Measurements from ENCODE around the gene HDDC3.
A peak's percentile ranks its signal among the peaks of the same experiment; 100 is the strongest.
"Not testable (repeated sequence)": the region's sequence is repeated elsewhere in the genome, so short reads cannot be mapped to it uniquely, and the experiment has no call there.

The HDDC3 gene

GRCh38 chr15:90902040-90902839, 30.1 kb downstream of the HDDC3 start:
- H3K4me3 ChIP-seq (ENCODE audit: low read depth, low read length), result peak overlapping the region; percentile 88
- TF ChIP-seq CTCF (IDR thresholded peaks at IDR 0.05; ENCODE audit: borderline replicate concordance, insufficient read depth, low read depth, low read length), result peak; percentile 84

DNA sequence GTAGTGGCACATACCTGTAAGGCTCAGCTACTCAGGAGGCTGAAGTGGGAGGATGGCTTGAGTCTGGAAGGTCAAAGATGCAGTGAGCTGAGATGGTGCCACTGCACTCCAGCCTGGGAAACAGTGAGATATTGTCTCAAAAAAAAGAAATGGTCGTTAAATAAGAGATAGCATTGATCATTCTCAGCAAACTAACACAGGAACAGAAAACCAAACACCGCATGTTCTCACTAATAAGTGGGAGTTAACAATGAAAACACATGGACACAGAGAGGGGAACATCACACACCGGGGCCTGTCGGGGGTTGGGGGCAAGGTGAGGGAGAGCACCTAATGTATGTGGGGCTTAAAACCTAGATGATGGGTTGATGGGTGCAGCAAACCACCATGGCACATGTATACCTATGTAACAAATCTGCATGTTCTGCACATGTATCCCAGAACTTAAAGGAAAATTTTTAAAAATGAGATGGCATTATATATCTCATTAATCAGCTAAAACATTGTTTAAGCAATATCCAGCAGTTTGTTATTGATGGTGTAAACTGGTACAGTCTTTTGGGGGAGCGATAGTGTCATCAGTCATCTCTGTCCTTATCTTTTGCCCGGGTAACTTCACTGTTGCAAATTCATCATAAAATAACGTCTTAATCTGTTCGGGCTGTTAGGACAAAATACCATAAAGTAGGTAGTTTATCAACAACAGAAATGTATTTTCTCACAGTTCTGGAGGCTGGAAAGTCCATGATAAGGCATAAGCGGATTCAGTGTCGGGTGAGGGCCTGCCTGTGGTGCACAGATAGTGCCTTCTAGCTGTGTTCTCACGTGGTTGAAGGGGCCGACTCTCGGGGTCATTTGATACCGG, 30.9 kb downstream of the HDDC3 start:
- H3K4me3 ChIP-seq (ENCODE audit: low read depth, low read length), result peak overlapping the region; percentile 88
- TF ChIP-seq CTCF (IDR thresholded peaks at IDR 0.05; ENCODE audit: borderline replicate concordance, insufficient read depth, low read depth, low read length), result no peak

GRCh38 chr15:90897131-90897655, 35.2 kb downstream of the HDDC3 start:
- H3K4me3 ChIP-seq (ENCODE audit: low read depth, low read length), result not testable (repeated sequence)

GRCh38 chr15:90895571-90896117, 36.7 kb downstream of the HDDC3 start:
- no peak overlapping the region for H3K4me3 ChIP-seq (ENCODE audit: low read depth, low read length)
- TF ChIP-seq CTCF (IDR thresholded peaks at IDR 0.05; ENCODE audit: borderline replicate concordance, insufficient read depth, low read depth, low read length), result no peak

DNA sequence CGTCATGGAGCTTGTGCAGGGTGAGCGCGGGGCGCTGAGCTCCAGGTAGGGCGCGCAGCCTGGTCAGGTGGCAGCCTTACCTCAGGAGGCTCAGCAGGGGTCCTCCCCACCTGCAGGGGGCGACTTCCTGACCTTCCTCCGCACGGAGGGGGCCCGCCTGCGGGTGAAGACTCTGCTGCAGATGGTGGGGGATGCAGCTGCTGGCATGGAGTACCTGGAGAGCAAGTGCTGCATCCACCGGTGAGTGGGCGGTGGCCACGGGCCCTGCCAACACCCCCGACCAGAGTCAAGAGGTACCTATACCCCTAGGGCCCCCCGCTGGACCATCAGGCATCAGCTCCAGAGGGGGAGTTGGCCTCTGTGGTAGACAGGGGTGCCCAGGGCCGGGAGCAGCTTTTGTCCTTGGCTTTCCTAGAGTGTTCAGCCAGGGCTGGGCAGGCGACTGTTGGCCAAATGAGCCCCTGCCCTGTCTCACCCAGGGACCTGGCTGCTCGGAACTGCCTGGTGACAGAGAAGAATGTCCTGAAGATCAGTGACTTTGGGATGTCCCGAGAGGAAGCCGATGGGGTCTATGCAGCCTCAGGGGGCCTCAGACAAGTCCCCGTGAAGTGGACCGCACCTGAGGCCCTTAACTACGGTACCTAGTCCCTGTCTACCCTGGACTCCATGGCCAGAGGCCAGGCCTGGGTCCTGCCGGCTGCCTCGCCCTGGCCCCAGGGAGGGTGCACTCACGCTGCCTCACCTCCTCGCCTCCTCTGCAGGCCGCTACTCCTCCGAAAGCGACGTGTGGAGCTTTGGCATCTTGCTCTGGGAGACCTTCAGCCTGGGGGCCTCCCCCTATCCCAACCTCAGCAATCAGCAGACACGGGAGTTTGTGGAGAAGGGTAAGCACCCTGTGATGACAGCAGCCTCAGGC, 38.9 kb downstream of the HDDC3 start:
- H3K4me3 ChIP-seq (ENCODE audit: low read depth, low read length), result no peak overlapping the region
- peak; percentile 24; the same call in 1 of the 2 replicates for TF ChIP-seq CTCF (IDR thresholded peaks at IDR 0.05; ENCODE audit: borderline replicate concordance, insufficient read depth, low read depth, low read length)

DNA sequence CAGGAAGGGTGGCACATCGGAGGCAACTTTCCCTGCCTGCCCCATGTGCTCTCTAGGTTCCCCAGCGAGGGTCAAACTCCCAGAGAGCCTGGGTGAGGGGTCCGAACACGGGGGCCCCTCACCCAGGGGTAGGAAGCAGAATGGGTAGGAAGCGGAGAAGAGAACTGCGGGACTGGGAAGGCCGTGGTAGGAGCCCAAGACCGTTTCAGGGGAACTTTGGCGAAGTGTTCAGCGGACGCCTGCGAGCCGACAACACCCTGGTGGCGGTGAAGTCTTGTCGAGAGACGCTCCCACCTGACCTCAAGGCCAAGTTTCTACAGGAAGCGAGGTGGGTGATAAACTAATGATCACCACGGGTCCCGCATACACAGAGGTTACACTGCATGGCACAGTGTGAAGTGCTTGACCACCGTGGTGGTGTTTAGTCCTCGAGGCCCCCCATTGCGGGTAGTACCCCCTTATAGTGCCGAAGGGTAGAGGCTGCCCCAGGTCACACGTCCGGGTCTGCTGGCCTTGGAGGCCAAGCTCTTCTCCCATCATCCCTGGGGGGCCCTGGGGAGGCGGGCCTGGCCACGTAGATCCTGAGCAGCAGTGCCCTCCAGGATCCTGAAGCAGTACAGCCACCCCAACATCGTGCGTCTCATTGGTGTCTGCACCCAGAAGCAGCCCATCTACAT, 39.7 kb downstream of the HDDC3 start:
- TF ChIP-seq CTCF (IDR thresholded peaks at IDR 0.05; ENCODE audit: borderline replicate concordance, insufficient read depth, low read depth, low read length), result no peak
- H3K4me3 ChIP-seq (ENCODE audit: low read depth, low read length), result no peak overlapping the region
